Measurements from ENCODE around the gene EFCAB6. TPM values are rescaled to one million over a fixed set of nuclear protein-coding genes. Genes with fewer than 3 reads are reported as not detected.

Gene EFCAB6
- total RNA-seq, 1 experiment from 2014 or later, result 0.52 TPM

DNA sequence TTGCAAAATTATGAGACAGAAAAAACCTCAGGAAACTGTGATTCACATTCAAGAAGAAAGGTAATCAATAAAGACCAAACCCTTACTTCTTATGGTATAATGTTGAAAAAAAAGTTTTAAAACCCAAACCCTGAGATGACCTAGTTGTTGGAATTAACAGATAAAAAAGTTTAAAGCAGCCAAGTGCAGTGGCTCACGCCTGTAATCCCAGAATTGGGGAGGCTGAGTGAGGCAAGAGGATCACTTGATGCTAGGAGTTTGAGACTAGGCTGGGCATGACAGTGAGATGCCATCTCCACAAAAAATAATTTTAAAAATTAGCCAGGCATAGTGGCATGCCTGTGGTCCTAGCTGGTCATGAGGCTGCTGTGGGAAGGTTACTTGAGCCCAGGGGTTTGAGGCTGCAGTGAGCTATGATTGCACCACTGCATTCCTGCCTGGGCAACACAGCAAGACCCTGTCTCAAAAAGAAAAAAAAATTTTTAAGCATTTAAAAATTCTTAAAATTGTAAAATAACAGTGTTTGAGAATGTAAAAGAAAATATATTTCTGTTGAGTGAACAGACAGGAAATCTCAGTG lies 85.1 kb downstream of the EFCAB6 start:
- no peak overlapping the region for H3K9ac ChIP-seq (ENCODE audit: low read length)
- no peak for TF ChIP-seq ZNF274 (IDR thresholded peaks at IDR 0.05; ENCODE audit: low read depth, low read length)
- TF ChIP-seq, protein P1, sequence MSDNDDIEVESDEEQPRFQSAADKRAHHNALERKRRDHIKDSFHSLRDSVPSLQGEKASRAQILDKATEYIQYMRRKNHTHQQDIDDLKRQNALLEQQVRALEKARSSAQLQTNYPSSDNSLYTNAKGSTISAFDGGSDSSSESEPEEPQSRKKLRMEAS (IDR thresholded peaks at IDR 0.05), result no peak
- no peak for TF ChIP-seq JUND (IDR thresholded peaks at IDR 0.05)
- CTCF ChIA-PET, result no interaction called here
- RAD21 ChIA-PET (ENCODE audit: low non-redundant PET in 1 of 2, low total read pairs in 2 of 2, uncharacterized antibody in 2 of 2, unreplicated experiment in 2 of 2), result no interaction called here
- no peaks in the 10 kb centered on the region for H3K79me2 ChIP-seq (ENCODE audit: insufficient read depth, low read length)
- no TSS peak for BruUV-seq (replicated peaks)
- intact Hi-C loops (cut with micrococcal nuclease), result no loop called here
- H3K4me1 ChIP-seq (ENCODE audit: control insufficient read depth in 1 of 2, insufficient read depth in 2 of 2, low read length in 2 of 2), result no peaks in the 10 kb centered on the region
- no peaks in the 10 kb centered on the region for H3K9me3 ChIP-seq (ENCODE audit: control insufficient read depth in 1 of 2, insufficient read depth in 1 of 2, low read depth in 1 of 2, low read length in 2 of 2)
- H3K9me2 ChIP-seq (ENCODE audit: insufficient read depth), result no peaks in the 10 kb centered on the region
- H3K4me3 ChIP-seq (replicated peaks in 1 of 2; ENCODE audit: low read depth in 1 of 2, low read length in 2 of 2), result no peak overlapping the region
- H3K4me2 ChIP-seq (ENCODE audit: low read length), result no peak overlapping the region
- POLR2A ChIA-PET, result no interaction called here
- no peak overlapping the region for H3K27ac ChIP-seq (ENCODE audit: low read depth, low read length)
- DNase-seq (ENCODE audit: low read depth, low spot score) (no peak), ATAC-seq (no peak)
- H4K20me1 ChIP-seq (ENCODE audit: insufficient read depth), result no peaks in the 10 kb centered on the region
- H3K36me3 ChIP-seq (ENCODE audit: control insufficient read depth in 1 of 2, insufficient read depth in 2 of 2, low read length in 2 of 2), result no peaks in the 10 kb centered on the region
- peaks cover 22% of the 10 kb centered on the region for H3K27me3 ChIP-seq (ENCODE audit: insufficient read depth, low read length)
- H2AFZ ChIP-seq (ENCODE audit: low read depth, low read length, poor library complexity, severe bottlenecking), result no peak overlapping the region

GRCh38 chr22:43726322-43726721 lies 85.8 kb downstream of the EFCAB6 start:
- CTCF ChIA-PET, result no interaction called here
- Histone ChIP-seq H3K36me3 (ENCODE audit: control insufficient read depth in 1 of 2, insufficient read depth in 2 of 2, low read length in 2 of 2) (no peaks in the 10 kb centered on the region), H3K27me3 (ENCODE audit: insufficient read depth, low read length) (peaks cover 17% of the 10 kb centered on the region), H3K79me2 (ENCODE audit: insufficient read depth, low read length) (no peaks in the 10 kb centered on the region), H3K4me2 (ENCODE audit: low read length) (no peak overlapping the region), H3K9me2 (ENCODE audit: insufficient read depth) (no peaks in the 10 kb centered on the region), H3K4me1 (ENCODE audit: control insufficient read depth in 1 of 2, insufficient read depth in 2 of 2, low read length in 2 of 2) (no peaks in the 10 kb centered on the region), H3K4me3 (replicated peaks in 1 of 2; ENCODE audit: low read depth in 1 of 2, low read length in 2 of 2) (no peak overlapping the region), H2AFZ (ENCODE audit: low read depth, low read length, poor library complexity, severe bottlenecking) (no peak overlapping the region), H3K27ac (ENCODE audit: low read depth, low read length) (no peak overlapping the region), H3K9ac (ENCODE audit: low read length) (no peak overlapping the region), H3K9me3 (ENCODE audit: control insufficient read depth in 1 of 2, insufficient read depth in 1 of 2, low read depth in 1 of 2, low read length in 2 of 2) (no peaks in the 10 kb centered on the region), H4K20me1 (ENCODE audit: insufficient read depth) (no peaks in the 10 kb centered on the region)
- DNase-seq (ENCODE audit: low read depth, low spot score) (no peak), ATAC-seq (no peak)
- TF ChIP-seq SRF (IDR thresholded peaks at IDR 0.05; ENCODE audit: low read depth), result no peak
- TF ChIP-seq ZNF274 (IDR thresholded peaks at IDR 0.05; ENCODE audit: low read depth, low read length), result no peak
- no peak for TF ChIP-seq SP1 (IDR thresholded peaks at IDR 0.05; ENCODE audit: low read depth)
- no peak for TF ChIP-seq SIN3A (IDR thresholded peaks at IDR 0.05; ENCODE audit: low read depth)
- TF ChIP-seq, protein P1 (IDR thresholded peaks at IDR 0.05), result no peak
- no peak for TF ChIP-seq CEBPB (IDR thresholded peaks at IDR 0.05; ENCODE audit: low read depth)
- TF ChIP-seq, protein P2, sequence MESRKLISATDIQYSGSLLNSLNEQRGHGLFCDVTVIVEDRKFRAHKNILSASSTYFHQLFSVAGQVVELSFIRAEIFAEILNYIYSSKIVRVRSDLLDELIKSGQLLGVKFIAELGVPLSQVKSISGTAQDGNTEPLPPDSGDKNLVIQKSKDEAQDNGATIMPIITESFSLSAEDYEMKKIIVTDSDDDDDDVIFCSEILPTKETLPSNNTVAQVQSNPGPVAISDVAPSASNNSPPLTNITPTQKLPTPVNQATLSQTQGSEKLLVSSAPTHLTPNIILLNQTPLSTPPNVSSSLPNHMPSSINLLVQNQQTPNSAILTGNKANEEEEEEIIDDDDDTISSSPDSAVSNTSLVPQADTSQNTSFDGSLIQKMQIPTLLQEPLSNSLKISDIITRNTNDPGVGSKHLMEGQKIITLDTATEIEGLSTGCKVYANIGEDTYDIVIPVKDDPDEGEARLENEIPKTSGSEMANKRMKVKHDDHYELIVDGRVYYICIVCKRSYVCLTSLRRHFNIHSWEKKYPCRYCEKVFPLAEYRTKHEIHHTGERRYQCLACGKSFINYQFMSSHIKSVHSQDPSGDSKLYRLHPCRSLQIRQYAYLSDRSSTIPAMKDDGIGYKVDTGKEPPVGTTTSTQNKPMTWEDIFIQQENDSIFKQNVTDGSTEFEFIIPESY (IDR thresholded peaks at IDR 0.05; ENCODE audit: extremely low read depth, insufficient replicate concordance, low read length), result no peak
- TF ChIP-seq POLR2A (IDR thresholded peaks at IDR 0.05; ENCODE audit: borderline replicate concordance, extremely low read depth, insufficient read depth, insufficient read length), result no peak
- TF ChIP-seq YY1 (IDR thresholded peaks at IDR 0.05; ENCODE audit: extremely low read depth, insufficient replicate concordance, low read depth, low read length), result no peak
- no peak for TF ChIP-seq POLR2AphosphoS5 (IDR thresholded peaks at IDR 0.05; ENCODE audit: low read depth, low read length)
- TF ChIP-seq EZH2phosphoT487 (IDR thresholded peaks at IDR 0.05; ENCODE audit: borderline replicate concordance), result no peak
- TF ChIP-seq EZH2 (IDR thresholded peaks at IDR 0.05), result no peak
- TF ChIP-seq ATF3 (IDR thresholded peaks at IDR 0.05), result no peak
- TF ChIP-seq ELF1 (IDR thresholded peaks at IDR 0.05; ENCODE audit: borderline replicate concordance, low read depth), result no peak
- no peak for TF ChIP-seq ZFX (IDR thresholded peaks at IDR 0.05)
- no peak for TF ChIP-seq EGR1 (IDR thresholded peaks at IDR 0.05; ENCODE audit: low read depth)
- intact Hi-C loops (cut with micrococcal nuclease), result no loop called here
- POLR2A ChIA-PET, result no interaction called here
- RAD21 ChIA-PET (ENCODE audit: low non-redundant PET in 1 of 2, low total read pairs in 2 of 2, uncharacterized antibody in 2 of 2, unreplicated experiment in 2 of 2), result no interaction called here
- BruUV-seq (replicated peaks), result no TSS peak
